Gastrocnemius medialis (tissue), 4 donors: Measurements from ENCODE around the gene MARCHF10. TPM values are rescaled to one million over a fixed set of nuclear protein-coding genes. Genes with fewer than 3 reads are reported as not detected.

Experiments
- ATAC-seq, 2 donors: fragments of 150-250 bp; one replicate each; pipeline ENCODE4 v1.9.1; 2016
- DNase-seq, 2 donors: peaks; one replicate each; pipeline ENCODE4 v3.0.0-alpha.2; 2019
- H3K27ac ChIP-seq, 4 donors: fragments of 200-600 bp; sonication (generic); 1 replicate in 1 of 4; 2 replicates in 3 of 4; pipeline ENCODE4 v1.5.1; 2016 to 2018; ENCODE audit warnings: mild to moderate bottlenecking in 2 of 4, moderate library complexity in 1 of 4
- H3K27me3 ChIP-seq, 3 donors: fragments of 200-600 bp; sonication (generic) in 2 of 3; 1 replicate in 1 of 3; 2 replicates in 2 of 3; pipeline versions ENCODE4 v1.5.1 to v1.6.0; 2016 to 2019; ENCODE audit warnings: mild to moderate bottlenecking in 1 of 3, moderate library complexity in 1 of 3
- H3K36me3 ChIP-seq, 2 donors: fragments of 200-600 bp; sonication (generic) in 1 of 2; one replicate each; pipeline ENCODE4 v1.5.1; 2017 to 2018
- H3K4me1 ChIP-seq, 2 donors: fragments of 200-600 bp; sonication (generic) in 1 of 2; one replicate each; pipeline ENCODE4 v1.5.1; 2016 to 2017; ENCODE audit warnings: mild to moderate bottlenecking in 2 of 2
- H3K4me3 ChIP-seq, 4 donors: fragments of 200-600 bp; sonication (generic) in 3 of 4; 1 replicate in 1 of 4; 2 replicates in 3 of 4; pipeline ENCODE4 v1.5.1; 2016 to 2019; ENCODE audit warnings: mild to moderate bottlenecking in 2 of 4
- H3K9me3 ChIP-seq, 3 donors: fragments of 200-600 bp; sonication (generic) in 2 of 3; 1 replicate in 1 of 3; 2 replicates in 2 of 3; pipeline ENCODE4 v1.5.1; 2016 to 2019
- POLR2A ChIP-seq, 2 donors: fragments of 450-650 bp; IDR thresholded peaks; one replicate each; pipeline ENCODE4 v1.6.1; 2017; ENCODE audit warnings: antibody characterized with exemption in 2 of 2, mild to moderate bottlenecking in 2 of 2, moderate library complexity in 2 of 2
- in situ Hi-C, 4 donors: fragments of 200-750 bp; cut with MboI; loops; one replicate each; pipeline versions ENCODE4 v1.15.0 to v1.8.0; 2017; ENCODE audit warnings: low sequenced_read_pairs in 4 of 4
- intact Hi-C: fragments of 100-400 bp; cut with DNase I; formaldehyde crosslinking; loops from one replicate; pipeline ENCODE4 v1.15.1; 2023; ENCODE audit warnings: low total_unique reads
- total RNA-seq, 4 donors: library from RNA; depleted of rRNA; stranded (reverse); fragments of >200 nt; gene quantifications; one replicate each; pipeline versions ENCODE4 v1.1.0 to v1.2.3, GENCODE V29; 2016
- TF ChIP-seq, protein P1 (sequence below), 5 experiments: fragments of 450-650 bp in 3 of 5; fragments of 200-600 bp in 2 of 5; sonication (generic) in 2 of 5; IDR thresholded peaks in 4 of 5; conservative IDR thresholded peaks in 1 of 5; 1 replicate in 4 of 5; 2 replicates in 1 of 5; pipeline ENCODE4 v1.5.1; 2016 to 2019; ENCODE audit warnings: antibody characterized with exemption in 5 of 5, mild to moderate bottlenecking in 3 of 5, moderate library complexity in 3 of 5

The MARCHF10 gene
- total RNA-seq, 4 donors from 2014 or later: not detected

DNA sequence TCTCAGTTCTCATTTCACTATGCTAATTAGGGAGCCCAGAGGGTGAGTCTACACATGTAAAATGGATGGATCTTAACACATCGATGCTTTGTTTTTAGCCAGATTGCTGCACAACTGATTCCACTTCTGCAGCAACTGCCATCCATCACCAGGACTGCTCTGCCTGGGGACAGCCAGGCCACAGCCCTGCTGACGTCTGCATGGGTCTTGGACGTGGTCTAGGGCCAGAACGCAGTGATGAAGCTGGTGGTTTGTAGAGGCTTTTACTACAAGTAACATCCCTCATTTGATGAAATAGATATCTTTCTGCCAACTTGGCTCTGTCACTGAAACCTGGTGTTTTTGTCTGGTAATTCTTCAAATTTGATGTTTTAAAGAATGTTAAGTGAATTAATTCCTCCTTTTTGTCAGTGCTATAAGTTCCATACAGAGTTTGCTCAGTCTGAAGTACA lies 50.6 kb downstream of the MARCHF10 start:
- in situ Hi-C loops: no loop called here
- no peak for DNase-seq
- no peak for TF ChIP-seq POLR2A (IDR thresholded peaks at IDR 0.05)
- TF ChIP-seq, protein P1, sequence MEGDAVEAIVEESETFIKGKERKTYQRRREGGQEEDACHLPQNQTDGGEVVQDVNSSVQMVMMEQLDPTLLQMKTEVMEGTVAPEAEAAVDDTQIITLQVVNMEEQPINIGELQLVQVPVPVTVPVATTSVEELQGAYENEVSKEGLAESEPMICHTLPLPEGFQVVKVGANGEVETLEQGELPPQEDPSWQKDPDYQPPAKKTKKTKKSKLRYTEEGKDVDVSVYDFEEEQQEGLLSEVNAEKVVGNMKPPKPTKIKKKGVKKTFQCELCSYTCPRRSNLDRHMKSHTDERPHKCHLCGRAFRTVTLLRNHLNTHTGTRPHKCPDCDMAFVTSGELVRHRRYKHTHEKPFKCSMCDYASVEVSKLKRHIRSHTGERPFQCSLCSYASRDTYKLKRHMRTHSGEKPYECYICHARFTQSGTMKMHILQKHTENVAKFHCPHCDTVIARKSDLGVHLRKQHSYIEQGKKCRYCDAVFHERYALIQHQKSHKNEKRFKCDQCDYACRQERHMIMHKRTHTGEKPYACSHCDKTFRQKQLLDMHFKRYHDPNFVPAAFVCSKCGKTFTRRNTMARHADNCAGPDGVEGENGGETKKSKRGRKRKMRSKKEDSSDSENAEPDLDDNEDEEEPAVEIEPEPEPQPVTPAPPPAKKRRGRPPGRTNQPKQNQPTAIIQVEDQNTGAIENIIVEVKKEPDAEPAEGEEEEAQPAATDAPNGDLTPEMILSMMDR (IDR thresholded peaks at IDR 0.05 in 4 of 5, conservative IDR thresholded peaks at IDR 0.05 in 1 of 5): no peak
- H3K4me1 ChIP-seq: peaks cover 4 to 5% of the 10 kb centered on the region in 2 donors
- H3K4me3 ChIP-seq: no peak overlapping the region
- peaks cover 0 to 7% (median 2%) of the 10 kb centered on the region in 3 donors for H3K27me3 ChIP-seq
- no peaks in the 10 kb centered on the region for H3K36me3 ChIP-seq
- no peaks in the 10 kb centered on the region for H3K9me3 ChIP-seq
- H3K27ac ChIP-seq: no peak overlapping the region
- ATAC-seq: no peak
- intact Hi-C loops: no loop called here

DNA sequence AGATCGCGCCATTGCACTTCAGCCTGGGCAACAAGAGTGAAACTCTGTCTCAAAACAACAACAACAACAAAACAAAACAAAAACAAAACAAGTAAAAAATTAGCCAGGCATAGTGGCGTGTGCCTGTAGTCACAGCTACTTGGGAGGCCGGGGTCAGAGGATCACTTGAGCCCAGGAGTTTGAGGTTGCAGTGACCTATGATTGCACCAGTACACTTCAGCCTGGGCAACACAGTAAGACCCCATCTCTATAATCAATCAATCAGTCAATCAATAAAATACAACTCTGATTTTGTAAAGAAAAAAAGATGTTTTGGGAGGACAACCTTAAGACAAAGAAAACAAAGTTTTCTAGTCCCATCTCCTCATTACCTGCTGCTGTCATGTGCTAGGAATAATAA lies 51.9 kb downstream of the MARCHF10 start:
- peaks cover 0 to 7% (median 0%) of the 10 kb centered on the region in 3 donors for H3K27me3 ChIP-seq
- intact Hi-C loops: no loop called here

DNA sequence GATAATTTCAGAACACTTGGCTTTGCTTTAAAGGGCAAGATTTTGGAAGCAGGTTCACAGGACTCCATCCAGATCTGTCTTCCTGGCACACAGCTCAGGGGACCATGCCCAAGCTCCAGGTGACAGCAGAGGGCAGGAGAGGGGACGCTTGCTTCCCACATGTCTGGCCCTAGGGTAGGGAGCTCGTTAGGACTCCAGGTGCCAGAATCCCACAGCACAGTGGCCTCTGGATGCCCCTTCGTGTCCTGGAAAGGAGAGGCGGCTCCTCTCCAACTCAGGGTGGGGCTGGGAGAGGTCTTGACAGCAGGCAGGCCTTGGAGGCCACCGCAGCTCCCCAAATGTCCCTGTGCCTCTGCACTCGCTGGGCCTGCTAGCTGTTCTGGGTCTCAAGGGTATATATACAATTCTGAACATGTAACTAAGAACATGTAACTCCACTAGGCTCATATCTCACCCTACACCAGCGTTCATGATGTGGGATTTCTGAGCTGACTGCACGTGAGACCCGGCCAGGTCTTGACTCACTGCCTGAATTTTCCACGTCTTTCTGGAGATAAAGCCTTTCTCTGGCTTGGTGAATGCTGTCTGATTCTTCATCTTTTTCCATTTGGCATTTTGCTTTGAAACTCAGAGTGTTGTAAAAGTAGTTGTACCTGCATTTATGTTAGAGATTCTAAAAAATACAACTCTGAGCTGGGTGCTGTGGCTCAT lies 52.8 kb downstream of the MARCHF10 start:
- no peak for DNase-seq
- no peak overlapping the region for H3K27ac ChIP-seq
- TF ChIP-seq POLR2A (IDR thresholded peaks at IDR 0.05): no peak

More for the DNA sequence above, 51.9 kb downstream of the MARCHF10 start:
- no peak for DNase-seq
- in situ Hi-C loops: no loop called here
- Histone ChIP-seq H3K4me3 (no peak overlapping the region), H3K36me3 (no peaks in the 10 kb centered on the region), H3K27ac (no peak overlapping the region), H3K4me1 (peaks cover 4 to 5% of the 10 kb centered on the region in 2 donors), H3K9me3 (no peaks in the 10 kb centered on the region)
- TF ChIP-seq, protein P1 (IDR thresholded peaks at IDR 0.05 in 4 of 5, conservative IDR thresholded peaks at IDR 0.05 in 1 of 5): no peak
- TF ChIP-seq POLR2A (IDR thresholded peaks at IDR 0.05): no peak
- ATAC-seq: no peak

DNA sequence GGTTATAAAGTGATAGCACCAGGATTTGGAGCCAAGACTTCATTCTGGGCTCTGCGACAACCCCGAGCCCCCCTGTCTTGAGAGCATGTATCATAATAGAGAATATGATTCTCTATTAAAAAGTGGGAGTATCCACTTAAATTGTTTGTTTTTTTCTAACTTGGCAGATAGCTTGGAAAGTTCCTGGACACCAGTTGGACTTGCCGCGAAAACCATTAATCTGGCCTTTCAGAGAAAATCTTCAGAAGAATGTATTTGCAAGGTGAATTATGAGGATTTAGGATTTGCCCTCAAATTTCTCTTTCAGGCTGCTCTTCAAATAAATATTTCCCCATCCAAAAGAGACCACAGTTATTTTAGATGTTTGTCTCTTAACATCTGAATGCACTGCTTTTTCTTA lies 53.5 kb downstream of the MARCHF10 start:
- H3K9me3 ChIP-seq: no peaks in the 10 kb centered on the region
- TF ChIP-seq POLR2A (IDR thresholded peaks at IDR 0.05): no peak
- TF ChIP-seq, protein P1 (IDR thresholded peaks at IDR 0.05 in 4 of 5, conservative IDR thresholded peaks at IDR 0.05 in 1 of 5): no peak
- ATAC-seq: no peak
- H3K36me3 ChIP-seq: no peaks in the 10 kb centered on the region
- intact Hi-C loops (no loop called here), in situ Hi-C loops (no loop called here)
- no peak overlapping the region for H3K27ac ChIP-seq
- H3K4me3 ChIP-seq: no peak overlapping the region
- H3K27me3 ChIP-seq: no peaks in the 10 kb centered on the region
- DNase-seq: no peak
- peaks cover 4 to 5% of the 10 kb centered on the region in 2 donors for H3K4me1 ChIP-seq

More for the DNA sequence above, 52.8 kb downstream of the MARCHF10 start:
- H3K27me3 ChIP-seq: no peaks in the 10 kb centered on the region
- no peaks in the 10 kb centered on the region for H3K9me3 ChIP-seq
- in situ Hi-C loops (no loop called here), intact Hi-C loops (no loop called here)
- ATAC-seq: no peak
- peaks cover 4 to 5% of the 10 kb centered on the region in 2 donors for H3K4me1 ChIP-seq
- no peaks in the 10 kb centered on the region for H3K36me3 ChIP-seq
- H3K4me3 ChIP-seq: no peak overlapping the region

DNA sequence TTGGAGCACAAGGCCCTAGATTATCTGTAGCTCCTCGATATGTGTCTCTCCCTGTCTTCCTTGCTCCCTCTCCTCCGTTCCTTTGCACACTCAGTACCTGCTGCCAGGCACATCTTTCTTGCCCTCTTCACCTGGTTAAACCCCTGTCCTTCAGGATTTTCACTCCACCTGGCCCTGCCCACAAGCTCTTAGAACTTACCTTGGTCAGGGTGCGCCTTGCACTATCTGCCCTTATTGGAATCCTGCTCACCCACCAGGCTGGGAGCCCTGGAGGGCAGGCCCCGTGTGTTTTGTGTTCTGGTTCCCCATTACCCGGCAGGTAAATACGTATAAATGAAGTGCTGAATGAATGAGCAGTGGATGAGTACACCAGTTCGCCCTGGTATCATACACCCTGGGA lies 54.6 kb downstream of the MARCHF10 start:
- DNase-seq (no peak), ATAC-seq (no peak)
- Histone ChIP-seq H3K9me3 (no peaks in the 10 kb centered on the region), H3K27ac (no peak overlapping the region), H3K27me3 (no peaks in the 10 kb centered on the region), H3K4me3 (no peak overlapping the region), H3K4me1 (peaks cover 4 to 5% of the 10 kb centered on the region in 2 donors), H3K36me3 (no peaks in the 10 kb centered on the region)
- TF ChIP-seq, protein P1 (IDR thresholded peaks at IDR 0.05 in 4 of 5, conservative IDR thresholded peaks at IDR 0.05 in 1 of 5): no peak
- no peak for TF ChIP-seq POLR2A (IDR thresholded peaks at IDR 0.05)
- in situ Hi-C loops: no loop called here
- intact Hi-C loops: no loop called here
